Measurements from ENCODE around the gene EPHA3. TPM values are rescaled to one million over a fixed set of nuclear protein-coding genes. Genes with fewer than 3 reads are reported as not detected.

The EPHA3 gene
- total RNA-seq, 2 experiments from 2014 or later, result not detected

- POLR2A ChIA-PET, result no interaction called here
- Histone ChIP-seq H3K36me3 (ENCODE audit: insufficient read depth, low read length) (no peaks in the 10 kb centered on the region), H3K4me1 (ENCODE audit: insufficient read depth, low read length) (no peaks in the 10 kb centered on the region), H3K4me3 (ENCODE audit: low read length) (no peak overlapping the region), H3K27ac (ENCODE audit: low read depth in 1 of 2, low read length in 2 of 2) (no peak overlapping the region), H3K9me3 (ENCODE audit: control insufficient read depth in 1 of 2, insufficient read depth in 1 of 2, low read length in 2 of 2) (no peaks in the 10 kb centered on the region), H3K27me3 (ENCODE audit: control insufficient read depth in 1 of 2, insufficient read depth in 2 of 2, low read length in 2 of 2) (no peaks in the 10 kb centered on the region)
- no peaks in the 10 kb centered on the region for H3K36me3 Mint-ChIP-seq (ENCODE audit: low read depth)
- H3K27ac Mint-ChIP-seq, result no peak overlapping the region
- H3K9me3 Mint-ChIP-seq, result peaks cover 7% of the 10 kb centered on the region
- no peaks in the 10 kb centered on the region for H3K4me1 Mint-ChIP-seq (ENCODE audit: low read depth)
- intact Hi-C loops (cut with DNase I, micrococcal nuclease), result no loop called here
- no peak for TF ChIP-seq CTCF (IDR thresholded peaks at IDR 0.05)
- no peak overlapping the region for H3K4me3 Mint-ChIP-seq
- no peak for DNase-seq
- CTCF ChIA-PET, result interaction anchor here (0.6 kb wide), 1 partner anchor 419 kb away, joined by 3 read pairs; no protein-coding TSS in a partner anchor
- ATAC-seq (ENCODE audit: poor library complexity), result no peak
- no peaks in the 10 kb centered on the region for H3K27me3 Mint-ChIP-seq
Measured at GRCh38 chr3:89372456-89372855, 265.0 kb downstream of the EPHA3 start.

DNA sequence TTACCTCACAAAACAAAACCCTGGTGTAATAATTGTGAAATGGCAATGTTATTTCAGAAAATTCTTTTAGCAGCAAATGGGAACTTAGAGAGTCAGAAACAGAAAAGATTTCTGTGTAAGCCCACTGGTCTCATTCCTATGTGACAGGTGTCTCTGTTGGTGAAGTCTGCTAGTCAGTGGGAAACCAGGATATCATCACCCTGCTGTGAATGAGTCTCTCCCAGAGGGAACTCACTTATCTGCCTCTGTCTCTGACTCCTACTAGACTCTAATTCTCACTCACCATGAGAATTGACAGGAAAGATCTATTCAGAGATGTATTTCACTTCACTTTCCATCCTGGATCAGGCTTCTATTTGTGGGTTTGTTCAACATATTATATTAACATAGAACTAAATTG lies 266.0 kb downstream of the EPHA3 start:
- intact Hi-C loops (cut with DNase I, micrococcal nuclease), result no loop called here
- Histone ChIP-seq H3K27me3 (ENCODE audit: control insufficient read depth in 1 of 2, insufficient read depth in 2 of 2, low read length in 2 of 2) (no peaks in the 10 kb centered on the region), H3K27ac (ENCODE audit: low read depth in 1 of 2, low read length in 2 of 2) (no peak overlapping the region), H3K9me3 (ENCODE audit: control insufficient read depth in 1 of 2, insufficient read depth in 1 of 2, low read length in 2 of 2) (no peaks in the 10 kb centered on the region), H3K4me3 (ENCODE audit: low read length) (no peak overlapping the region), H3K4me1 (ENCODE audit: insufficient read depth, low read length) (no peaks in the 10 kb centered on the region), H3K36me3 (ENCODE audit: insufficient read depth, low read length) (no peaks in the 10 kb centered on the region)
- no peaks in the 10 kb centered on the region for H3K36me3 Mint-ChIP-seq (ENCODE audit: low read depth)
- H3K9me3 Mint-ChIP-seq, result peaks cover 11% of the 10 kb centered on the region
- DNase-seq, result no peak
- CTCF ChIA-PET, result no interaction called here
- no peak for ATAC-seq (ENCODE audit: poor library complexity)
- no peaks in the 10 kb centered on the region for H3K4me1 Mint-ChIP-seq (ENCODE audit: low read depth)
- no peak overlapping the region for H3K4me3 Mint-ChIP-seq
- H3K27ac Mint-ChIP-seq, result no peak overlapping the region
- POLR2A ChIA-PET, result no interaction called here
- H3K27me3 Mint-ChIP-seq, result no peaks in the 10 kb centered on the region
- TF ChIP-seq CTCF (IDR thresholded peaks at IDR 0.05), result no peak

DNA sequence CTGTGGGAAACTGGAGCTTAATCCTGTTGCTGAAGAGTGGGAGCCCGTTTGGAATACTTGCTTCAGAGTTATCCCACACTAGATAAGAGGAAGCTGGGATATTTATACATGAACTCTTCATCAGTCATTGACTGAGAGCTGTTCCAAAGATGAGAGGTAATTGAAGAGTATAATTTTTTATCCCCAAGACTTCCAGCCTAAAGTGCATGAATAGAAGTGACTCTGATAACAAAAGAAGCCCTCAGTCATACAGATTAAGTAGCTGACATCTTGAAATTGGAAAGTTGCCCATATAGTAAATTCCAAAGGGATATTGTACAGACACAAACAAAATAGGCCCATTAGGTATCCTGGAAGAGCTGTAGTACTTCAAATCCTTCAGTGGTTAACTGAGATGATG lies 268.0 kb downstream of the EPHA3 start:
- ChIA-PET CTCF (no interaction called here), POLR2A (no interaction called here)
- H3K27ac ChIP-seq (ENCODE audit: low read depth in 1 of 2, low read length in 2 of 2), result no peak overlapping the region
- no peak overlapping the region for H3K4me3 ChIP-seq (ENCODE audit: low read length)
- H3K27ac Mint-ChIP-seq, result no peak overlapping the region
- DNase-seq, result no peak
- no peak for TF ChIP-seq CTCF (IDR thresholded peaks at IDR 0.05)
- H3K36me3 ChIP-seq (ENCODE audit: insufficient read depth, low read length), result no peaks in the 10 kb centered on the region
- H3K4me1 Mint-ChIP-seq (ENCODE audit: low read depth), result no peaks in the 10 kb centered on the region
- H3K9me3 Mint-ChIP-seq, result peaks cover 9% of the 10 kb centered on the region
- H3K36me3 Mint-ChIP-seq (ENCODE audit: low read depth), result no peaks in the 10 kb centered on the region
- H3K4me1 ChIP-seq (ENCODE audit: insufficient read depth, low read length), result no peaks in the 10 kb centered on the region
- no peak for ATAC-seq (ENCODE audit: poor library complexity)
- intact Hi-C loops (cut with DNase I, micrococcal nuclease), result no loop called here
- H3K9me3 ChIP-seq (ENCODE audit: control insufficient read depth in 1 of 2, insufficient read depth in 1 of 2, low read length in 2 of 2), result peaks cover 0 to 4% of the 10 kb centered on the region in 2 experiments
- H3K4me3 Mint-ChIP-seq, result no peak overlapping the region
- H3K27me3 Mint-ChIP-seq, result no peaks in the 10 kb centered on the region
- no peaks in the 10 kb centered on the region for H3K27me3 ChIP-seq (ENCODE audit: control insufficient read depth in 1 of 2, insufficient read depth in 2 of 2, low read length in 2 of 2)

Data from CD4-positive, alpha-beta T cell (primary cell).